MM.1S (cell line): ENCODE measurements around the gene LEMD3.

Source experiments
- DNase-seq: peaks from one replicate; pipeline ENCODE4 v3.0.0-alpha.2; 2015
- H2AFZ ChIP-seq: fragments of 300-600 bp; sonication (generic); 2 replicates; pipeline ENCODE4 v1.6.0; 2016; ENCODE audit warnings: antibody characterized with exemption, low read length
- H3F3A ChIP-seq: fragments of 300-600 bp; sonication (generic); 2 replicates; pipeline ENCODE4 v1.6.1; 2016; ENCODE audit warnings: mild to moderate bottlenecking, antibody characterized with exemption, low read length, moderate library complexity, mixed read lengths; ENCODE audit not compliant: insufficient read depth
- H3K27ac ChIP-seq: fragments of 300-600 bp; sonication (generic); 2 replicates; pipeline ENCODE4 v1.5.1; 2016; ENCODE audit warnings: mild to moderate bottlenecking, low read length
- H3K27me3 ChIP-seq: fragments of 300-600 bp; sonication (generic); replicated peaks from 2 replicates; pipeline ENCODE4 v1.6.0; 2016; ENCODE audit warnings: low read length; ENCODE audit not compliant: insufficient read depth
- H3K36me3 ChIP-seq: fragments of 300-600 bp; sonication (generic); replicated peaks from 2 replicates; pipeline ENCODE4 v1.6.1; 2016; ENCODE audit warnings: mild to moderate bottlenecking, low read length, mixed read lengths; ENCODE audit not compliant: insufficient read depth
- H3K4me1 ChIP-seq: fragments of 300-600 bp; sonication (generic); 2 replicates; pipeline ENCODE4 v1.6.1; 2016; ENCODE audit warnings: low read length, mixed read lengths
- H3K4me2 ChIP-seq: fragments of 300-600 bp; sonication (generic); 2 replicates; pipeline ENCODE4 v1.6.0; 2016; ENCODE audit warnings: low read depth, low read length
- H3K4me3 ChIP-seq: fragments of 300-600 bp; sonication (generic); 2 replicates; pipeline ENCODE4 v1.5.1; 2016; ENCODE audit warnings: low read length, mixed read lengths
- H3K79me2 ChIP-seq: fragments of 300-600 bp; sonication (generic); 2 replicates; pipeline ENCODE4 v1.6.1; 2016; ENCODE audit warnings: mixed run types, low read length, mixed read lengths
- H3K9ac ChIP-seq: fragments of 300-600 bp; sonication (generic); 2 replicates; pipeline ENCODE4 v1.6.1; 2016; ENCODE audit warnings: low read length, mixed read lengths
- H3K9me2 ChIP-seq: fragments of 300-600 bp; sonication (generic); replicated peaks from 2 replicates; pipeline ENCODE4 v1.6.1; 2016; ENCODE audit warnings: mild to moderate bottlenecking, low read length, mixed read lengths; ENCODE audit not compliant: insufficient read depth
- H3K9me3 ChIP-seq: fragments of 300-600 bp; sonication (generic); replicated peaks from 2 replicates; pipeline ENCODE4 v1.6.1; 2016; ENCODE audit warnings: mild to moderate bottlenecking, low read length, mixed read lengths; ENCODE audit not compliant: insufficient read depth
- H4K20me1 ChIP-seq: fragments of 300-600 bp; sonication (generic); 2 replicates; pipeline ENCODE4 v1.6.1; 2016; ENCODE audit warnings: mild to moderate bottlenecking, low read length, moderate library complexity, mixed read lengths; ENCODE audit not compliant: insufficient read depth
- CTCF ChIP-seq: fragments of 300-600 bp; sonication (generic); IDR thresholded peaks from 2 replicates; pipeline ENCODE4 v1.5.1; 2016; ENCODE audit warnings: antibody characterized with exemption, low read length, mixed read lengths
- EZH2 ChIP-seq: fragments of 300-600 bp; sonication (generic); optimal IDR thresholded peaks from 2 replicates; pipeline ENCODE3; 2017; ENCODE audit warnings: low read depth, mild to moderate bottlenecking, antibody characterized with exemption, low read length, mixed read lengths
- EZH2phosphoT487 ChIP-seq: fragments of 300-600 bp; sonication (generic); IDR thresholded peaks from 2 replicates; pipeline ENCODE4 v1.6.1; 2018; ENCODE audit warnings: antibody characterized with exemption, low read length

Gene LEMD3

DNA sequence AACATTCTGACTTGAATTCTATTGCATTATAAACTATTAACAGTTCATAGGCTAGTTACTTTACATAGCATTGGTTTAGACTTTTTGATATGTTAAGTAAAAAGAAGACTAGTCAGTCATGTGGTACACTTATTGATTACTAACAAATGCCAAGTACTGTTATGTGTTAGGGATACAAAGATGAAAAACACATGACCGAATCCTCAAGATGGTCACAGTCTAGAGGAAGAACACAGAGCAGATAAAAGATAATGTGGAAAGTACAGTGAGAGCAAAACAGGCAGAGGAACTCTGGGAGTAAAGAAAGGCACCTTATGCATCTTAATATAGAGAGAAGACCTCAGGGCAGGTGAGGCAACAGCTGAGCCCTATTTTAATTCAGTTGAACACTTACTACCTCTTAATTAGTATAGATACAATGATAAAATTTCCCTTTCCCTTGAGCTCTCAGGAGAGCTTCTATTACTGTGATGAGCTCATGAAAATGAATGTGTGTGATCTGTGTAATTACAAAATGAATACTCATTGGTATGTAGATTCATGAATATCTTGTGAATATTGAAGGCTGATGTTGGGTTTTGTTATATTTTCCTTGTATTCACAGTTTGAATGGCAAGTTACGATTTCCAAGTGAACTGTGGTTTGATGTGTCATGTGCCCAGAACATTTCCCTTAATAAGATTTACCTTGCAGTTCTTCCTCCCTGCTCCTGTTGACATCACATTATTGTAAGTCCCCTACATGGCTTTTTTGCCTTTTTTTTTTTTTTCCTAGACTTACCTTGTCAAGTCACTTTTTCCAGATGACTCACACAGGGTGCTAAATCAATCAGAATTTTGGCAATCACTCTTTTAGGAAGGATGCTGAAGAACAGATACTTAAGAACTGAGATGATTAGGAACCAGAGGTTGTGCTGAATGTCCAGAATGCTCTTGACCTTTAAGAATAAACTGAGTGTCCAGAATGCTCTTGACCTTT, 79.6 kb downstream of the LEMD3 start:
- no peak for DNase-seq
- Histone ChIP-seq H3K9me3 (no peaks in the 10 kb centered on the region), H3K36me3 (no peaks in the 10 kb centered on the region; the same call in 1 of the 2 replicates), H3K4me3 (no peak overlapping the region), H3K4me1 (no peaks in the 10 kb centered on the region), H3K79me2 (no peaks in the 10 kb centered on the region), H3K27me3 (no peaks in the 10 kb centered on the region), H2AFZ (no peak overlapping the region), H3K9ac (no peak overlapping the region), H3K4me2 (no peak overlapping the region), H4K20me1 (no peaks in the 10 kb centered on the region), H3K27ac (no peak overlapping the region), H3F3A (no peaks in the 10 kb centered on the region), H3K9me2 (no peaks in the 10 kb centered on the region)
- TF ChIP-seq EZH2: no peak

DNA sequence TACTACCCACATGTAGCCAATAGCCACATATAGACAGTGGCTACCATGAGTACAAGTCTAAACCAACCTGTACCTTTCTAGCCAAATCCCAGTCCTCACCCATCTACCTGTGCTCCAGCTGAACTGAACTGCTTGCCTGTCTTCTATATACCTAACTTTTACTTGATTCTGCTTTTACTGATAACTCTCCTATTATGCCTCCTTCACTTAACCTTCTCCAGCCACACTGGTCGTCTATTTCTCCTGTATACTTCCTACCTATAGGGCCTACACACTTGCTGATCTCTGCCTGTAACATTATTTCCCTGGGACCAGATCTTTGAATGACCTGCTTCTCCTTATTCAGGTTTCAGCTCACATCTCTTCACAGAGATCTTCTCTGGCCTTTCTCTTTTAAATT, 83.1 kb downstream of the LEMD3 start:
- H3K9ac ChIP-seq: no peak overlapping the region
- no peak for TF ChIP-seq CTCF
- TF ChIP-seq EZH2: no peak
- no peak for TF ChIP-seq EZH2phosphoT487
- H2AFZ ChIP-seq: no peak overlapping the region
- H4K20me1 ChIP-seq: no peaks in the 10 kb centered on the region
- no peaks in the 10 kb centered on the region for H3K27me3 ChIP-seq
- H3K36me3 ChIP-seq: no peaks in the 10 kb centered on the region
- H3K4me3 ChIP-seq: no peak overlapping the region
- no peak for DNase-seq
- no peaks in the 10 kb centered on the region for H3K9me2 ChIP-seq
- H3K4me2 ChIP-seq: no peak overlapping the region
- no peaks in the 10 kb centered on the region for H3K9me3 ChIP-seq
- no peaks in the 10 kb centered on the region for H3K4me1 ChIP-seq
- no peaks in the 10 kb centered on the region for H3K79me2 ChIP-seq
- H3F3A ChIP-seq: no peaks in the 10 kb centered on the region
- H3K27ac ChIP-seq: no peak overlapping the region

DNA sequence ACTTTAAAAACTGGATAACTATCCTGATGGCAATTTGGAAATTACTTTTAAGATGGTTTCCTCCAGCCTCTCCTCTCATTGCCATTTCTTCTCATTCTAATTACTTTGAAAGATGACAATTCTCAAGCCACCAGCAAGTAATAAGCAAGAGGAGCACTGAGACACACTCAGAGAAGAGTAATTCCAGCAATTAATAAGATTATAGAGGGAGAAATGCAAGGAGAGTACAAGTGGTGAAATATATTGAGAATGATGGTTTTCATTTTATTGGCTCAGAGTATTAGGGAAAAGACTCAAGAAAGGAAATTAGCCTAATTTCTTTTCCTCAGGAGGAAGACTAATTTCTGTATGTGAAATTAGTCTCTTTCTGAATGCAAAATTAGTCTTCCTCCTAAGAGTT, 88.6 kb downstream of the LEMD3 start:
- no peaks in the 10 kb centered on the region for H3K9me3 ChIP-seq
- no peaks in the 10 kb centered on the region for H3K9me2 ChIP-seq
- H3K27me3 ChIP-seq: no peaks in the 10 kb centered on the region
- H3K4me3 ChIP-seq: no peak overlapping the region
- TF ChIP-seq EZH2: no peak
- TF ChIP-seq CTCF: no peak
- TF ChIP-seq EZH2phosphoT487: no peak
- H3K36me3 ChIP-seq: no peaks in the 10 kb centered on the region
- H2AFZ ChIP-seq: no peak overlapping the region
- H3K4me2 ChIP-seq: no peak overlapping the region
- no peaks in the 10 kb centered on the region for H3K79me2 ChIP-seq
- H4K20me1 ChIP-seq: no peaks in the 10 kb centered on the region
- no peak for DNase-seq
- H3K27ac ChIP-seq: no peak overlapping the region
- no peaks in the 10 kb centered on the region for H3K4me1 ChIP-seq
- no peaks in the 10 kb centered on the region for H3F3A ChIP-seq
- H3K9ac ChIP-seq: no peak overlapping the region

DNA sequence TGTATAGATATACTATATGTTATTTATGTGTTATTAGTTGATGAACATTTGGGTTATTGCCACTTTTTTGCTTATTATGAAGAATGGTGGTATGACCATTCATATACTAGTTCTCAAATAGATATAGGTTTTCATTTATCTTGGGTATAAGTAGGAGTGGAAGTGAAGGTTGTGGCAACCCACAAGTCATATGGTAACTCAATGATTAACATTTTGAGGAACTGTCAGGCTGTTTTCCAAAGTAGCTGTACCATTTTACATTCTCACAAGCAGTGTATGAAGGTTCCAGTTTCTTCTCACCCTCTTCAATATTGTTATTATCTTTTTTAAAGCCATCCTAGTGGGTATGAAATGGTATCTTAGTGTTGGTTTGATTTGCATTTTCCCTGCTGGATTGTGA, 90.1 kb downstream of the LEMD3 start:
- Histone ChIP-seq H3K4me3 (no peak overlapping the region), H3K4me1 (no peaks in the 10 kb centered on the region), H3K4me2 (no peak overlapping the region), H3K36me3 (no peaks in the 10 kb centered on the region), H3K79me2 (no peaks in the 10 kb centered on the region), H3K9me3 (no peaks in the 10 kb centered on the region), H3K27me3 (no peaks in the 10 kb centered on the region), H3K9me2 (no peaks in the 10 kb centered on the region), H3K9ac (no peak overlapping the region), H3F3A (no peaks in the 10 kb centered on the region), H4K20me1 (no peaks in the 10 kb centered on the region), H3K27ac (no peak overlapping the region), H2AFZ (no peak overlapping the region)
- DNase-seq: no peak
- TF ChIP-seq EZH2: no peak
- TF ChIP-seq EZH2phosphoT487: no peak
- no peak for TF ChIP-seq CTCF
